22Rv1 (cell line): Measurements from ENCODE around the gene MELTF.

Experiments
- H3K27ac ChIP-seq: fragments of 450-650 bp; 2 replicates; pipeline ENCODE4 v1.5.1; 2017
- CTCF ChIP-seq: fragments of 450-650 bp; IDR thresholded peaks from 2 replicates; pipeline ENCODE4 v1.5.1; 2017; ENCODE audit warnings: mild to moderate bottlenecking
- ZFX ChIP-seq: fragments of 450-650 bp; IDR thresholded peaks from 2 replicates; pipeline ENCODE4 v1.6.1; 2017; ENCODE audit warnings: antibody characterized with exemption, borderline replicate concordance

The MELTF gene

GRCh38 chr3:197006860-197007259 lies 22.8 kb downstream of the MELTF start:
- TF ChIP-seq ZFX (no peak), CTCF (no peak)
- no peak overlapping the region for H3K27ac ChIP-seq

DNA sequence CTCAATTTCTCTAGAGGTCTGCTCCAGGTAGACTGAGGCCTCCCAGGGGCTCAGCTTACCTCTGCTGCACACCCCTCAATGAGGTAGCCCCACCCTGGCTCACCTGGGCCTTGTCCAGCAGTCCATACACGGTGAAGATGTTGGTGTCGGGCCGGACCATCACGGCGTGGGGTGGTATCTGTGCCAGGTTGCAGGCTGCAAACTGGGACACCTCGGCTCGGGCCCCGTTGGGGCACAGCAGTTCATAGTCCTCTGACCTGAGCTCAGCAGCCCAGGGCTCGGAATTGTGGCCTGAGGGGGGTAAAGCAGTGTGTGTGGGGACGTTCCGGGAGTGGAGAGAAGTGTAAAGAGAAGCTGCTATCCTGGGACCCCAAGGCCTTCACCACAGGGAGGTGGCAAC lies 23.2 kb downstream of the MELTF start:
- H3K27ac ChIP-seq = no peak overlapping the region
- TF ChIP-seq ZFX (no peak), CTCF (no peak)

DNA sequence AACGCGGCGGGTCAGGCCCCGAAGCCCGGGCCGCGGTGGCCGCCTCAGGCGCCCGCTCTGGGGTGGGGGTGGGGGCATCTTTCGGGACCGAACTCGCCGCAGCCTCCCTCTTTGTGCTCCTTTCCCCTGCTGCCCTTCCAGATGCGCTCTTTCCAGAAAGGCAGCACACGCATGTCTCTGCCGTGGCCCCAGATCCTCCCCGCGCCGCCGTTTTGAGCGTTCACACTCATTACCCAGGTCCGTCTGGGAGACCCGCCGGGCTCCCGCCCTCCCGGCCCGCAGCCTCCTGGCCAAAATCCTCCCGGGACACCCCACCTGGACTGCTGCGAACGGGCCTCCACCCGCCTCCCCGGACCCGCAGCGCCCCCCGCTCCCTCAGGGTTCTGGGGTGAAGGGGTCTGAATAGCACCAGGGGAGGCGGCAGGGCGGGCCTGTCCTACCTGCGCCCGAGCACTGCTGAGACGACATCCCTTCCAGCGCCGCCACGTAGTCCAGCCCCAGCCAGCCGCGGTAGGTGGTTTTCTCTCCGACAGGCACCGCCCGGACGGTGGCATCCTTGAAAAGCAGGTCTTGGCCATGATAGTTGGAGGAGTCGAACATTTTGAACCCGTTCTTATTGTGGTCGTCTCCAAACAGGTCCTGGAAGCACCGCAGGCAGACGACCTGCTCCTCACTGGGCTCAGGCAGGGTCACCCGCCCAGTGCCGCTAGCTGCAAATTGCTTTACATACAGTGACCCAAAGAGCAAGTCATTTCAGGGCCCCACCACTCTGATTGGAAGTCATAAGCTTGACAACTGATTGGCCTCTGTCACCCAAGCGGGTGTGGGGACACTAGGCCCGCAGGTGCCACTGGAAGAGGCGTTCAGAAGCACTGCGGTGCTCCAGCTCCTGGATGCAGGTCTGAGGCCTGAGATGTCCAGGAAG lies 25.9 kb downstream of the MELTF start:
- peak overlapping the region; percentile 76 for H3K27ac ChIP-seq
- no peak for TF ChIP-seq ZFX
- no peak for TF ChIP-seq CTCF

GRCh38 chr3:197002701-197003454 lies 26.7 kb downstream of the MELTF start:
- TF ChIP-seq CTCF (peak; percentile 97), ZFX (no peak)
- H3K27ac ChIP-seq = peak overlapping the region; percentile 76

DNA sequence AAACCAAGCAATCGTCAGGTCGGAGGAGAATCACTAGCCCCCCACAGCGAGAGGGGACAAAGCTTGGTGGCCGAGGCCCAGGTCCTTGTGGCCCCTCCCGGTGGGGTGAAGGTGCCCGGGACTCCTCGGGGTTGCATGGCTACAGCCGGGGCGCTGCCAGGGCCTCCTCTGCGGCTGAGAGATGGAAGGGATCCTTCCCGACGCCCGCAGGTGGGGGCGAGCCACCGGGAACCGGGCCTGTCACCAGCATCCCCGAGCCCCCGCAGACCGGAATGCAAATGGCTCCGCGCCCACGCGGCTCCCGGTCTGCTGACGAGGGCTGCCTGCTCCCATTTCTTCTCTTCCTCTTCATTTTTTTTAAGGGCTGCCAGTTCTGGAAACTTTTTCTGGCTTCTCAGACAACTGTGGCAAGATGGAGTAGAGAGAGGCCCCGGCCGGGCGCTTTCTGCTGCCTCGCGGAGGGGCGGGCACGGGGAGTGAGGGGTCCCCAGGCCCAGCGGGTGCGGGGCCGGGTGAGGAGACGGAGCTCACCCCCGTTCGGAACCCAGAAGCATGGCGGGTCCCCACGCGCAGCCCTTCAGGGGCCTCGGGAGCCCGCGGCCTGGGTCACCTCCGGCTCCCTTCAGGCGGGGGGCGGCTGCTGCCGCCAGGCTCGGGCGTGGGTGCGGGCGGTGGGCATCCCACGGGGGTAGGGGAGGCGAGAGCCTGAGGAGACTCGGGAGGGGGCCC lies 27.5 kb downstream of the MELTF start:
- peak overlapping the region; percentile 76 for H3K27ac ChIP-seq
- TF ChIP-seq CTCF (no peak), ZFX (no peak)

GRCh38 chr3:197001106-197001971 lies 28.3 kb downstream of the MELTF start:
- TF ChIP-seq CTCF (no peak), ZFX (no peak)
- no peak overlapping the region for H3K27ac ChIP-seq
